Activated T-helper 1 cell treated with Interleukin-2 at 50 U/mL for 16 hours (primary cell): ENCODE measurements around the gene SYT9.

ENCODE experiments used
- DNase-seq: peaks from one replicate; pipeline ENCODE4 v3.0.0-alpha.2; 2020; ENCODE audit warnings: low read depth

The SYT9 gene

DNA sequence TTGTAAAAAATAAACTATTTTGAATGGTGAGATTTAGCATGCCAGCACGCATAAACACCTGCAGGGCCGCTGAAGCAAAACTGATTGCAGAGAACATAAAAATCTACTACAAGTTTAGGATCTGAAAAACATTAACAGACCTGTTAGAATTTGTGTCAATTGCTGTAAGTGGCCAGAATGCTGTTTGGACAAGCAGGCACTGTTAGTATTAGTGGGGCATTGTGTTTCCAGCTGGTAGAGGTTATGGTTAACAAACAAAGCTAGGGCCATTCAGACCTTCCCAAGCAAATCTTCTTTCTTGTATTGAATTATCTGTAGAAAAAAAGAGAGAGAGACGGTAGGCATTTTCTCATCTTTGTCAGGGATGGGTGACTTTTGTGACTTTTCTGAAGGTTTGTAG, 176.0 kb downstream of the SYT9 start:
- no peak for DNase-seq

GRCh38 chr11:7428196-7428595, 176.5 kb downstream of the SYT9 start:
- DNase-seq = no peak

DNA sequence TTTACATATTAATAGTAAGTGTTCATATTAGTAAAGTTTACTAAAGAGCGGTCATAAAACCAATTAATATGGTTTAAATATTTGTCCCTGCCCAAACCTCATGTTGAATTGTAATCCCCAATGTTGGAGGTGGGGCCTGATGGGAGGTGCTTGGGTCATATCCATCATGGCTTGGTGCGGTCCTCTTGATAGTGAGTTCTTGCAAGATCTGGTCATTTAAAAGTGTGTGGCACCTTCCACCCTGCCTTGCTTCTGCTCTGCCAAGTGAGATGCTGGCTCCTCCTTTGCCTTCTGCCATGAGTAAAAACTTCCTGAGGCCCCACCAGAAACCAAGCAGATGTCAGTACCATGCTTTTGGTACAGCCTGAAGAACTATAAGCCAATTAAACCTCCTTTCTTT, 178.8 kb downstream of the SYT9 start:
- DNase-seq = no peak

- DNase-seq = no peak
Measured at GRCh38 chr11:7435176-7435575, 183.5 kb downstream of the SYT9 start.

DNA sequence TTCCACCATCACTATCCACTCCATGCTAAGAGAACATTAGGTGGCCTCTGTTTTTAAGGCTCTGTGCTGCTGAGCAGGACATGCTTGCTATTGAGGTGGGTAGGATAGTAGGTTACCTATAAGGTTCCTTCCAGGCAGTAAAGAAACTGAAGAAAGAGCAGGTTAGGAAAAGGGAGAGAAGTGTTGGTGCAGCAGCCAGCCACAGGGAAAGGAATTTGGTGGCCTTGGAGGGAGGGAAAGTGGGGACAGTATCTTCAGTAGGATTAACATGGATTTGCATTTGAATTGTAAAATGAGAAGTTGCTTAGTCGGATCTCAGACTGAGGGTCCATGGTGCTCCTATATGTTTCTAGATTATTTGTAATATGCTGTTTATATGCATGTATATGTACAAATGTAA, 184.4 kb downstream of the SYT9 start:
- DNase-seq = no peak

DNA sequence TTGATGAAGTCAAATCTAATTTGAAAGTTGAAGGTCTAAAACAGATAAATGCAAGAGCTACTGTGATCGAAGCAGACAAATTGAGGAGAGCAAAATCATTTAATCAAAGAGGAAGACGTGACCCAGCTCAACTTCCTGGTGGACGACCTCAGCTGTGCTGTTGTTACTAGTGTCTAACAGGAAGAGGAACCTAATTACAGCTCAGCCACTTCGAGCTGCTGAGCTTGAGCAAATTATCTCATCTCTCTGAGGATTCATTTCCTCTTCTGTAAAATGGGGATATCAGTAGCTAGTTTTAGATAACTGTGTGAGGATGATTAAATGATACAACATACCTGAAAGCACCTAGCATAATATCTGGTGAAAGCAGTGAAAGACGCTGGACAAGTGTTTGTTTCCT, 185.0 kb downstream of the SYT9 start:
- DNase-seq = no peak

GRCh38 chr11:7437696-7438095, 186.0 kb downstream of the SYT9 start:
- no peak for DNase-seq

DNA sequence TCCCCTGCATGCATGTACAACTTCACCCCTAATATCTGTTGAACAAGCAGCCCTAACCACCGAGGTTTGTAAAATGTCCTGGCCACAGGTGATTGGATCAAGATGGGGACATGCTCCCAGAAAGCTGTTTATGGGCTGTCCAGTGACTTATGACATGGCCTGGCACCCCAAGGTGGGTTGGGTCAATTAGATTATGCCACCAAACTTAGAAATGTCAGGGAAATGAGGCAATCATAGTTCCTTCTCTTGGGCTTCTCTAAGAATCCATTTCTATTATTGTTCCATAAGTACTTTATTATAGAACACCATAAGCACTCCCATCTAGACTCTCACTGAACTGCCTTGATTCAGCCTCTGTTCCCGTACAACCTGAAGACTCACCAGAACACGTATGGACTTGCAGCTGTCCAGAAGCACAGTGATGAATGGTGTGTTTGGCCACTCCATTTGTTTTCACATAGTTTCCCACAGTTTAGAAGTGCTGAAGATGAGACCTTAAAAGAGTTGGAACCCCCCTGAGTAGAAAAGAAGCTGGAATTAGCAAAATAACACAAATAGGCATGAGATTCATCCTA, 188.1 kb downstream of the SYT9 start:
- no peak for DNase-seq

DNA sequence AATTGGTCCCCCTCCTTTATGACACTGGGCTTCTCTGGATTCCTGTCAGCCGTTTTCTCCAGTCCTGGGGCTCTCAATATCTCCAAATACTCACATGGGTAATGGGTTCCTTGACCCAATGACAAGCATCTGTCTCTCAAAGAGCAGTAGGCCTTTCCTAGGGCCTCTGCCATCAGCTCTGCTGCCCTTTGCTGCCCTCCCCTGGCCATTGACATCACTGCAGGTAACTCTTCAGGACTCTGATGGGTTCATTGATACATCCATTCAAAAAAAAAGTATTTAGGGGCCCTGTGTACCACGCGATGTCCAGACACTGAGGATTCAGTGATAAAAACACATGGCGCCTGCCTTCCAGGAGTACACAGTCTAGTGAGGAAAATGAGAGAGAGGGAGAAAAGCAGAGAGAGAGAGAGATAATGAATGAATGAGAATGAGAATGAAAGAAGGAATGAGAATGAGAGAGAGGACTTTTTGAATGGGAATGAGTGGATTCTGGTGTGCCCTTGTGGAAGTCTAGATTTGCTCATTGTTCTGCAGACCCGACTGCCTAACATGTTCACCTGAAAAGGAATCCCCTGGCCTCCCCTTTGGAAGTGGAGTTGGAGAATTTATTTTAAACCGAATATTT, 191.0 kb downstream of the SYT9 start:
- peak; percentile 28 for DNase-seq

DNA sequence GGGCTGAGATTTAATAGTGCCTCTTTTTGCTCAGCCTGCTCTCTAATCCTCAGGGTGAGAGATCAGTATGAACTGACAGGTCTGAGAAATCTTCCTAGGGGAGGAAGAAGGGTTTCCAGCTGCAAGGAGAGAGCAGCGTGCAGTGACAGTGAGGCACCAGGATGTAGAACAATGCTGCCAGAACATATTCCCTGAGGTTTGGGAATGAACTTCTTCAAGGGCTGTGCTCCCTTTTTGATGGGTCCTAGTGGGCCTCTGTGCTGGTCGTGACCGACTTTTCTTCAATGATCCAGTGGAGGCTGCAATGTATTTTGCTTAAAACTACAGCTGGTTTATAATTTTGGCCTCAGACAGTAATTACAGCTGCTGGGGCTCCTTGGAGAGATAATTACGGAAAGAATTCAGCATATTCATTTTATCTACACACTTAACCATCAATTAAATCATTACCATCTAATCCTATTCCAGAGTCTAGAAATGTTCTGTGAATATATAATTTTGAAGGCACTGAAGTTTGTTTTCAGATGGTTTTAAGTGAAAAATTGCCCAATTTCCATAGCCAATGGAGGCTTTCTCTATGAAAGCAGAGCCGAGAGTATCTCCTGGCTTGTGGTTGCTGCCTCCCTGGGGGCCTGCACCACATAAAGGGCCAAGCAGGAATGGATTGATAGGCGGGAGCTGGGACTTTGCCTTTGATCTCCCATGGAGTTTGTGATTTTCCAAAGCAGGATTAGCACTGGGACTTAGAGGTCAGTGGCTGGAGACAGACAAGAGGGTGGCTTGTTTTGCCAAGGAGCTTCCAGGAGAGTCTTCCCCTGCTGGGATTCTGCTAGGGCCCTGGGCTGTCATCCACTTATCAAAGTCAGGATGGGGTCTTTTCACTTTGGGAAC, 192.6 kb downstream of the SYT9 start:
- no peak for DNase-seq

DNA sequence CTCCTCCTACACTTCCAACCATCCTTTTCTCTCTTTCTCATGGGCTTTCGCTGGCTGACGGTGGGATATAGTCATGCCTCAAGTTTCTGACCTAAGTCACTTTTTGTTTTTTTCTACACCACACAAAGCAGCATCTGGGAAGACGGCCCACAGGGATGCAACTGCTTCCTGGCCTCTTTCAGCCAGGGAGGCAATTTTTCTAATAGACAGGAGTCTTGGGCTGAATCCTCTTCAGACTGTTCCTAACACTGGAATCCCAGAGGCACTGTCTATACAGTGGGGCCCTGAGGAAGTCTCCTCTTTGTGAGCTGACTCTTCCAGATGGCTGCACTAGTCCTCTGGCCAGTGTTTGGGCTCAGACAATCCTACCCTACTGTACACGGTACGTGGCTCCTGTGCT, 193.9 kb downstream of the SYT9 start:
- DNase-seq = no peak

- DNase-seq = no peak
Measured at GRCh38 chr11:7448201-7448600, 196.5 kb downstream of the SYT9 start.

DNA sequence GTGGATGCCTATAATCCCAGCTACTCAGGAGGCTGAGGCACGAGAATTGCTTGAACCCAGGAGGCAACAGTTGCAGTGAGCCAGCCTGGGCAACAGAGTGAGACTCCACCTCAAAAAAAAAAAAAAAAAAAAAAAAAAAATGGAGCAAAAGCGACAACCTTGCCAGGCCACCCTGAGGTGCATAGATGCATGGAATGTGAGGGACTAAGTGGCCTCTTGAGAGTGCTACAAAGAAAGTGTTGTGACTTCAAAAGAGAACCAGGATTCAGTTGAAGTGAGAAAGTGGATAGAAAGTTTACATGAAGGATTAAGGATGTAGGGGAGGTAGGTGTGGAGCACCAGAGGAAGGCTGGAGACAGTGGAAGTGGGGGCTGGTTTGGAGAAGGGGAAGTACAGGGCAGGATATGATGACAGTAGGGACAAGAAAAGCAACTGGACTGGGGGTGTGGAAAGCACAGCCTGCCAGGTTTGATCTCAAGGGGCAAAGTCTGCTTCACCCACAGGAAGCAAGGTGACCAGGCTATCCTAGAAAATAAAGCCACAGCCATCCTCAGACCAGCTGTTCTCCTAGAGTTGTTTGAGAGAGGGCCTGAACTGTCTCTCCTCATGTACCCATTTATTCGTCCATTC, 197.6 kb downstream of the SYT9 start:
- DNase-seq = no peak

DNA sequence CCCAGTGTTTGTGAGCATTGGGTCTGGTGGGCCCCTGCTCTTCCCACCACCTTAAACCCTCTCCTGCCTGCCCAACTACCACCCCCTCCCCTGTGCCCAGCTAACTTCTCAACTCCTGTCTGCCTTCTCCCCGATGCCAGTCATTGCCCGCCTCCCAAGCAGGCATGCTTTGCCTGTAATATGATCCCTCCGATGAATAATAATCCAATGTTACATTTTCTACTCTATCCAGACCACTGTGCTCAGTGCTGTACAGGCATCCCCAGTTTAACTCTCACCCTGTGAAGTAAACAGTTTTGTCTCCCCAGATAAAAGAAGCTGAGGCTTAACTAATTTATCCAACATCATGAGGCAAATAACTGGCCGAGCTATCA, 198.1 kb downstream of the SYT9 start:
- DNase-seq = no peak

DNA sequence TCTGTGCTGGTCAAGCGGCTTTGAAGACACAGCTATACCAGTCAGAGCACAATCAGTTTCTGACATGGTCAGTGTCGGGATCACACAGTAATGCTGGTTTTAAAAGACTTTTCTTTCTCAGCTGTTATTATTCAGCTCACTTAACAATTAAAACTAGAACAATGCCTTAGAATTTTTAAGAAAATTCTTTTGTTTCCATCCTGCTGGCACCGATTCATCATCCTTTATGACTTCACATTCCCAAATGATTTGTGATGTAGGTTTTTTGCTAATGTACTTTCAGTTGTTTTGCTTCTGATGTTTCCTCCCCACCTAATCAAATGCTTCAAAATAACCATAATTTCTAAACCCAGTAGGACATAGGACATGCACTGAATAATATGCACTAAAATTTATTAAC, 199.1 kb downstream of the SYT9 start:
- no peak for DNase-seq

GRCh38 chr11:7451520-7451919, 199.8 kb downstream of the SYT9 start:
- DNase-seq = no peak

DNA sequence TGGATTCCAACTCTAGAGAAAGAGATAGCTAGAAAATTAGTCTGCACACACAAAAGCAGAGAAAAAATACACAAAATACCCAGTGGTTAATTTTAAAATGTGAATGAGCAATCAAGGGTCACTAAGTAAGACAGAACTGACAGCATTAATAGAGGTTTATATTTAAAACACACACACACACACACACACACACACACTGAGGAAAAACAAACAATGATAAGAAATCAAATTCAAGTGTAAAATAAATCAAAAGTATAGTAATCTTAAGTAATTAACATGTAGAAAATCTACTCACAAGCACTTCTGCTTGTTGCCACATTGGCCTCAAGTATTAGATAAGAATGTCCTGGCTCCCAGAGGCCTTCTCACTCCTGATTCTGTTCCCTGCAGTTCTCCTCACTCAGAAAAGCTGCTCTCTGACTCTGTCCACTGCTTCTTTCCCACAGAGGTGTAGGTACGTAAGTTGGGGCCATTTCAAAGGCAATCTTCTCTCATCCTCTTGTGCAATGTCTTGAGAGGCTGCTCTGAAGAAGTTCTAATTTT, 200.3 kb downstream of the SYT9 start:
- DNase-seq = no peak

DNA sequence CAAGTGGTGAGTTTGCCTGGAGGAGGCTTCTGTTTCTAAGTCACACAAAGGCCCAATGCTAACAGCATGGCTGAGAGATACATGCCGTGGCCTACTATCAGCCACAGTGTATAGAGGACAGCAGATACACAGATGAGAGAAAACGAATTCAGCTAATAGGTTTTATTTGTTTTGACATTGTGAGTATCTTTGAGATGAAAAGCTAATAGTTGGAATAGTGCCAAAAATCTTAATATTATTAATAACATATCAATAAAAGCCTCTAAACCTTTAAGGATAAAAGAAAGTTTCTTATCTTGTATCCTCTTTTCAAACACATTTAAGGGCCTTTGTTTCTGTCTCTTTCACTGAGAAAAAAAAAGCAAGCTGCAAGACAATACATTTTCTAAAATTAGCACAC, 203.2 kb downstream of the SYT9 start:
- DNase-seq = no peak

GRCh38 chr11:7457211-7457610, 205.5 kb downstream of the SYT9 start:
- DNase-seq = no peak

GRCh38 chr11:7462706-7463105, 211.0 kb downstream of the SYT9 start:
- no peak for DNase-seq

GRCh38 chr11:7467652-7468051, 215.9 kb downstream of the SYT9 start:
- DNase-seq = no peak

DNA sequence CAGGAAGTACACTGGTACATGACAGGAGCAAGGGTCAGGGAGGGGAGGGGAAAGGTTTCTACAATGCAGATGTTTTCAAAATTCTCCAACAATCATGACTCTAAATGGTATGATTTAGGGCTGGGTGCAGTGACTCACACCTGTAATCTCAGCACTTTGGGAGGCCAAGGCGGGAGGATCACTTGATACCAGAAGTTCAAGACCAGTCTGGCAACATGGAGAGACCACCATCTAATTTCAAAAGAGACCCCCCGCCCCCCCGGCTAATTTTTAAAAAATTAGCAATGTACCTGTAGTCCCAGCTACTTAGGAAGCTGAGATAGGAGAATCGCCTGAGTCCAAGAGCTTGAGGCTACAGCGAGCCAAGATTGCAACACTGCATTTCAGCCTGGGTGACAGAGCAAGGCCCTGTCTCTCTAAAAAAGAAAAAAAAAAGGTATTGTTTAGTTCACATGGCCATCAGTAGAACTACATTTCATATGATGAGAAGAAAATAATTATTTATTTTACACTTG, 217.7 kb downstream of the SYT9 start:
- DNase-seq = no peak
